Thyroid gland (tissue), 4 donors: ENCODE measurements around the gene GNG12. TPM values are rescaled to one million over a fixed set of nuclear protein-coding genes. Genes with fewer than 3 reads are reported as not detected.

Source experiments
- DNase-seq, 2 donors: peaks; one replicate each; pipeline ENCODE4 v3.0.0-alpha.2; 2019
- H3K27ac ChIP-seq, 3 donors: fragments of 200-600 bp; sonication (generic); 1 replicate in 2 of 3; 2 replicates in 1 of 3; pipeline ENCODE4 v1.5.1; 2016 to 2019; ENCODE audit warnings: mild to moderate bottlenecking in 1 of 3, moderate library complexity in 1 of 3
- H3K27me3 ChIP-seq: fragments of 200-600 bp; sonication (generic); one replicate; pipeline ENCODE4 v1.5.1; 2019
- H3K36me3 ChIP-seq, 2 donors: fragments of 200-600 bp; sonication (generic); one replicate each; pipeline ENCODE4 v1.5.1; 2016 to 2019
- H3K4me1 ChIP-seq, 2 donors: fragments of 200-600 bp; sonication (generic); one replicate each; pipeline ENCODE4 v1.5.1; 2017 to 2019
- H3K4me3 ChIP-seq, 3 donors: fragments of 200-600 bp; sonication (generic); replicated peaks in 1 of 3; 1 replicate in 2 of 3; 2 replicates in 1 of 3; pipeline ENCODE4 v1.5.1; 2016; ENCODE audit warnings: mild to moderate bottlenecking in 1 of 3
- H3K9me3 ChIP-seq: fragments of 200-600 bp; sonication (generic); one replicate; pipeline ENCODE4 v1.5.1; 2017
- CTCF ChIP-seq, 6 experiments: fragments of 200-600 bp in 3 of 6; fragments of 450-650 bp in 3 of 6; sonication (generic) in 3 of 6; IDR thresholded peaks; one replicate each; pipeline ENCODE4 v1.5.1; 2016 to 2019; ENCODE audit warnings: antibody characterized with exemption in 6 of 6, mild to moderate bottlenecking in 2 of 6, inconsistent platforms in 1 of 6, moderate library complexity in 1 of 6
- POLR2A ChIP-seq, 2 donors: fragments of 450-650 bp; IDR thresholded peaks; one replicate each; pipeline ENCODE4 v1.6.1; 2017; ENCODE audit warnings: antibody characterized with exemption in 2 of 2, mild to moderate bottlenecking in 2 of 2, moderate library complexity in 1 of 2
- WGBS, 2 donors: methylation state at CpG; one replicate each; pipeline ENCODE4 v1.1.5; 2017; 5-methylcytosine and 5-hydroxymethylcytosine counted together
- intact Hi-C: fragments of 100-400 bp; cut with DNase I; formaldehyde crosslinking; loops from one replicate; pipeline ENCODE4 v1.15.1; 2023
- total RNA-seq, 4 donors: library from RNA; depleted of rRNA; stranded (reverse); fragments of >200 nt; gene quantifications; one replicate each; pipeline ENCODE4 v1.2.3, GENCODE V29; 2016

The GNG12 gene
- total RNA-seq, 4 donors from 2014 or later: 100 to 155 (median 127) TPM

GRCh38 chr1:67815303-67816094 lies 17.8 kb downstream of the GNG12 start:
- no peaks in the 10 kb centered on the region for H3K36me3 ChIP-seq
- no peaks in the 10 kb centered on the region for H3K9me3 ChIP-seq
- no peak overlapping the region for H3K4me3 ChIP-seq
- H3K4me1 ChIP-seq: peaks cover 20 to 47% of the 10 kb centered on the region in 2 donors
- peak overlapping the region in 2 of 3 donors; percentile 71 to 81 for H3K27ac ChIP-seq
- intact Hi-C loops: no loop called here
- TF ChIP-seq POLR2A (IDR thresholded peaks at IDR 0.05): no peak
- no peaks in the 10 kb centered on the region for H3K27me3 ChIP-seq
- WGBS, 2 donors: 85 to 86% methylated on average over 16 to 17 of the region's 17 CpGs
- no peak for DNase-seq

- DNase-seq: no peak
- Histone ChIP-seq H3K27me3 (no peaks in the 10 kb centered on the region), H3K27ac (peak overlapping the region; percentile 67 to 81 (median 71)), H3K4me3 (no peak overlapping the region), H3K9me3 (no peaks in the 10 kb centered on the region), H3K36me3 (no peaks in the 10 kb centered on the region), H3K4me1 (peaks cover 20 to 45% of the 10 kb centered on the region in 2 donors)
- TF ChIP-seq CTCF (IDR thresholded peaks at IDR 0.05) (no peak), POLR2A (IDR thresholded peaks at IDR 0.05) (no peak)
- intact Hi-C loops: no loop called here
- 39 to 49% methylated on average over 3 of the region's 3 CpGs for WGBS, 2 donors
Observed at GRCh38 chr1:67814121-67814772, 19.0 kb downstream of the GNG12 start.

- intact Hi-C loops: no loop called here
Observed at GRCh38 chr1:67812226-67812625, 21.0 kb downstream of the GNG12 start.

GRCh38 chr1:67811781-67812180 lies 21.5 kb downstream of the GNG12 start:
- intact Hi-C loops: no loop called here
- 69 to 73% methylated on average over 1 of the region's 1 CpG for WGBS, 2 donors
- TF ChIP-seq POLR2A (IDR thresholded peaks at IDR 0.05) (no peak), CTCF (IDR thresholded peaks at IDR 0.05) (no peak)
- no peaks in the 10 kb centered on the region for H3K9me3 ChIP-seq
- H3K36me3 ChIP-seq: no peaks in the 10 kb centered on the region
- DNase-seq: no peak
- H3K27ac ChIP-seq: peak overlapping the region in 2 of 3 donors; percentile 8 to 16
- peaks cover 20 to 39% of the 10 kb centered on the region in 2 donors for H3K4me1 ChIP-seq
- no peak overlapping the region for H3K4me3 ChIP-seq
- H3K27me3 ChIP-seq: no peaks in the 10 kb centered on the region

More at GRCh38 chr1:67812226-67812625, 21.0 kb downstream of the GNG12 start:
- H3K9me3 ChIP-seq: no peaks in the 10 kb centered on the region
- H3K36me3 ChIP-seq: no peaks in the 10 kb centered on the region
- TF ChIP-seq POLR2A (IDR thresholded peaks at IDR 0.05): no peak
- no peak for TF ChIP-seq CTCF (IDR thresholded peaks at IDR 0.05)
- H3K4me1 ChIP-seq: peaks cover 20 to 39% of the 10 kb centered on the region in 2 donors
- no peak overlapping the region for H3K4me3 ChIP-seq
- H3K27me3 ChIP-seq: no peaks in the 10 kb centered on the region
- no peak for DNase-seq
- H3K27ac ChIP-seq: peak overlapping the region in 2 of 3 donors; percentile 8 to 16
- WGBS, 2 donors: 93 to 96% methylated on average over 2 of the region's 2 CpGs

GRCh38 chr1:67809887-67810286 lies 23.4 kb downstream of the GNG12 start:
- H3K27ac ChIP-seq: no peak overlapping the region
- H3K27me3 ChIP-seq: no peaks in the 10 kb centered on the region
- TF ChIP-seq CTCF (IDR thresholded peaks at IDR 0.05): no peak
- no peak for TF ChIP-seq POLR2A (IDR thresholded peaks at IDR 0.05)
- intact Hi-C loops: no loop called here
- WGBS, 2 donors: 94 to 96% methylated on average over 4 of the region's 4 CpGs
- no peaks in the 10 kb centered on the region for H3K9me3 ChIP-seq
- H3K4me1 ChIP-seq: peaks cover 17 to 36% of the 10 kb centered on the region in 2 donors
- H3K36me3 ChIP-seq: no peaks in the 10 kb centered on the region
- DNase-seq: no peak
- H3K4me3 ChIP-seq: no peak overlapping the region
